Measurements from ENCODE around the gene MPZL2.
"Not testable (repeated sequence)": the region's sequence is repeated elsewhere in the genome, so short reads cannot be mapped to it uniquely, and the experiment has no call there.

Gene MPZL2

DNA sequence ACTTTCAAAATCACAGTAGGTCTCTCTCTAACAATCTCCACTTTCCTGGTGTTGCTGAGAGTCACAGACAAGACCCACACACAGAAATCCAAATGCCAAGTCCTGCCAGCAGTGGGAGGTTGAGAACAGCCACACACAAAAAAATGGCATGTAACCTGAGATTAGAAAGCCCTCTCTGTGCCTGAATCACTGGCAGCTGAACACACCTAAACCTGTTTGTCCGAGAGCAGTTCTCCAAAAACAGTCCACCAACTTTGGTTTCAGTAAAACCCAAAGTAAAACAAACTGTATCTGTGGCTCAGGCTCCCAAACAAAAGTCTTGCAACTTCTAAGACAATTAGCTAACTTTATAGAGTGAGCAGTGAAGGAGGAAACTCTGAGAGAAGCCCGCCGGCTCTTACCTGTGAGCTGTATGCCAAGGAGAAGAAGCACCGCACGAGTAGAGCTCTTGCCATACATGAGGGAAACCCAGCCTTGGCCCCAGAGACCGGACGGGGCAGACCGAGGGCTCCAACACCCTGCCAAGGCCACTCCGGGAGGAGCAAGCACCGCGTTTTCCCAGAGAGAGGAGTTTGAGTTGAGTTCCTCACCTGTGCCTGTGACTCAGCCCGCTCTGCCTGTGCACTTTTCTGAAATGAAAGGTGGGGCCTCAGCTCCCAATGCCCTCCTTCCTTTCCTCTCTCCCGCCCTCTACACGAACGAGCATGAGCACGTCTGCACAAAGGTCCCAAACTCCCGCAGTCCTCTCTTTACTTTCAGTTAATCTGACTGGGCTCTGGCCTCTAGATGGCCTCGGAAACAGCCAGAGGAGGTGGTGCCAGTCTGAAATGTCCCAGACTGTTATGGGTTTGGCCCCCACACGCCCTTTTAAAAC, at the start of gene MPZL2:
Gene MPZL2, minus strand, starts transcription at position 603 of the 874 bp plus-strand sequence. Its CDS starts 144 bp downstream, at position 459.
- DNase-seq (ENCODE audit: low spot score): no peak

DNA sequence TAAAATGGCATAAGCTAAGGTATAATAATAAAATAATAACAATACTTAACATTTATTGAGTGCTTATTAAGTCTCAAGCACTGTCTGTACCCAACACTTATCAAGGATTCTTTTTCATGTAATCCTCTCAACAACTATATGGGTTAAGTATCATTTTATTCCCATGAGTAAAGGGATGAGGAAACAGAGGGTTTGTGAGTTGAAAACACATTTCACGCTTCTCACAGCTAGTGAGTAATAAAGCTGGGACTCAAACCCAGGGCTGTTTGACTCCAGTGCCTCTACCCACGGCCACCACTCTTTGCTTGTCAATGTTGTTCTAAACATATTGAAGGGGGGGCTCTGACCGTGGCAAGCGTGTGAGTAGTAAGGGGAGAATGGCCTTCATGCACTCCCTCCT, 49.1 kb upstream of the MPZL2 start:
- DNase-seq (ENCODE audit: low spot score): no peak

DNA sequence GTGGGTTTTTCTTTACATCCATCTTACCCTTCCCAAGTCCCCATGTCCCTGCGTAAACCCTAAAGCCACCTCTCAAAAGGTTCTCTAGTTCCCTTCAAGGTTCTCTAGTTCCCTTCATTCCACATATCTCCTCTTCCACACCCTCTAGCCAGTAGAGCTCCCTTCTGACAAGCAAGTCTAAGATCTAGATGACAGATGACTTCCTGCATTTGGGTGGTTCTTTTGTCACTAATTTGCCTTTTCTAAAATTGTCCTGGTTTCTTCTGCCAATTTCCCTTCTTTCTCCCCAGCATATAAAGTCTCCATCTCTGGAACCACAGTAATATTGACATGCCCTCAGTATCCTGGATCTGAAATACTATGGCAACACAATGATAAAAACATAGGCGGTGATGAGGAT, 48.2 kb upstream of the MPZL2 start:
- DNase-seq (ENCODE audit: low spot score): no peak

DNA sequence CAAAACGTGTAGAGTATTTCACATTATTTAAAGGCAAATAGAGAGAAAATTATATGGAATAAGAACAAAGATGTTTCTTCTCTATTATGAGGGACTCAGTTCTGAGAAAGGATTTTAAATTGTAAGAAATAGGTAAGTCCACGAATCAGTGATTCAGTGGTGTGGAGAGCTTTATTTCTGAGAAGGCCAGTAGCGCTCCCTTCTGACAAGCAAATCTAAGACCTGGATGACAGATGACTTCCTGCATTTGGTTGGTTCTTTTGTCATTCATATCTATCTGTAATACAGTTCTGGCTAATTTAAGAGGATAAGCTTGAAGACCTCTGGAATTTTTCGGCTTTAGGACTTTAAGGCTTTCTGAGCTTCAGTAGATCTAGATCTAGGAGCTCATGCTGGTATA, 47.4 kb upstream of the MPZL2 start:
- no peak for DNase-seq (ENCODE audit: low spot score)

DNA sequence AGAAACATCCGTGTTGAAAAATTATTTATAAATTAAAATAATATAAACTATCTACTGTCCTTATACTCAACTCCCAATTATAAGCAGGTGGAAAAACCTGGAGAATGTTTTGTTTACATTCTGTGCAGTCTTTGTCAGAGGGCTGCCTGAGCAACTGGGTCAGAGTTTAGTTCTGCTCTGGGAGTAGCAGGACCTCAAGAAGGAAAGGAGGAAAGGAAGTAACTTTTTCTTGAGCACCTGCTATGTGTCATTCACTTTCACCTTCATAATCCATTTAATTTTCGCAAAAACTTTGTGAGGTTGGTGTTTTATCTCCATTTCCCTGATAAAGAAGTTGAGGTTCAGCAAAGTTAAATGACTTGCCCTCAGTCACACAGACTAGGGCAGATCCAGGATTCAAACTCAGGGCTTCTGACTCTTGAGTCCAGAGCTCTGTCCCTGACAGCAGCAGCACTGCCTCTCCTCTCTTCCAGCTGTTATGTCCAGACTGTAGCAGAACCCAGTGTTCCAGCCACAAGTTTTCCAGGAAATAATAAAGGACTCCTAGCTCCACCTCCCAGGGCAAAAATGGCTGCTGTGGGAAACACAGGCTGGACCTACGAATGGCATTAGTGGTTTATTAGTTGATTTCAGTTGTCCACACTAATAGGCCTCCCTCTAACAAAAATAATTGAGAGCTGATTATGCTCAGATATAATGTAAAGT, 46.8 kb upstream of the MPZL2 start:
- no peak for DNase-seq (ENCODE audit: low spot score)

DNA sequence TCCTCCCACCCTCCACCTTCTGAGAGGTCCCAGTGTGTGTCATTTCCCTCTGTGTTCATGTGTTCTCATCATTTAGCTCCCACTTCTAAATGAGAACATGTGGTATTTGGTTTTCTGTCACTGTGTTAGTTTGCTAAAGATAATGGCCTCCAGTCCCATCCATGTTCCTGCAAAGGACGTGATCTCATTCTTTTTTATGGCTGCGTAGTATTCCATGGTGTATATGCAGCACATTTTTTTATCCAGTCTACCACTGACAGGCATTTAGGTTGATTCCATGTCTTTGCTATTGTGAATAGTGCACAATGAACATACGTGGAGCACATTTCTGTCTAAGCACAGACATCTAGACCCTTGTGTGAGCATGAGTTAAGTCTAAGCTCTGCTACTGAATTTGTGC, 46.2 kb upstream of the MPZL2 start:
- no peak for DNase-seq (ENCODE audit: low spot score)

DNA sequence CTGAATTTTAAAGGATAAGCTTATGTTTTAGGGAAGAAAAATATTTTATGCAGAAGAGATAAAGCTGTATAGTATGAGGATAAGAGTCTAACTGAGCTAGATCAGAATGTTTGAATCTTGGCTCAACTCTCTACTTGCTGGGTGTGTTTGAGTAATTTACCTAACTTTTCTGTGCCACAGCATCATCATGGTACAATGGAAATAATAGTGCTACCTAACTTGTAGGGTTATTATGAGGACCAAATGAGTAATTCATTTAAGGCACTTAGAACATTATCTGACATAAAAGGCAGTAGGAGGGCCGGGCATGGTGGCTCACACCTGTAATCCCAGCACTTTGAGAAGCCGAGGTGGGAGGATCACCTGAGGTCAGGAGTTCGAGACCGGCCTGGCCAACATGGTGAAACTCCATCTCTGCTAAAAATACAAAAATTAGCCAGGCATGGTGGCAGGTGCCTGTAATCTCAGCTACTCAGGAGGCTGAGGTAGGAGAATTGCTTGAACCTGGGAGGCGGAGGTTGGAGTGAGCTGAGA, 45.0 kb upstream of the MPZL2 start:
- not testable (repeated sequence) for DNase-seq (ENCODE audit: low spot score)

DNA sequence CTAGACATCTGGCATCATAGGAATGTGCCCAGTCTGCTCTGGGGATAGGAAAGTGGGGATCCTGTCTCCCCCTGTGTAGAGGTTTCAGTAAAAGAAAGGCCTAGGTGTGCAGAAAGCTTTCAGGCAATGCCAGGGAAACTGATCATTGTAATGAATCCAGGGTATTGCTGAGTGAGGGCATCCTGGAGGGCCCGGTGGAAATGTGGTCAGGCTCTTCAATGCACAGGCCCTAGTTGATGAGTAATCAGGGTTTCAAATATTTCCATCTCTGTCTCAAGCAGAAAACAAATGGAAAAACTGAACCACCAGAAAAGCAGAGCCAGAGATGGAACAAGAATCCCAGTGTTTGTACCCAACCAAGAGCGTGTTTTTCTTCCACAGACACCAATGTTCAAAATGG, 42.5 kb upstream of the MPZL2 start:
- DNase-seq (ENCODE audit: low spot score): no peak

DNA sequence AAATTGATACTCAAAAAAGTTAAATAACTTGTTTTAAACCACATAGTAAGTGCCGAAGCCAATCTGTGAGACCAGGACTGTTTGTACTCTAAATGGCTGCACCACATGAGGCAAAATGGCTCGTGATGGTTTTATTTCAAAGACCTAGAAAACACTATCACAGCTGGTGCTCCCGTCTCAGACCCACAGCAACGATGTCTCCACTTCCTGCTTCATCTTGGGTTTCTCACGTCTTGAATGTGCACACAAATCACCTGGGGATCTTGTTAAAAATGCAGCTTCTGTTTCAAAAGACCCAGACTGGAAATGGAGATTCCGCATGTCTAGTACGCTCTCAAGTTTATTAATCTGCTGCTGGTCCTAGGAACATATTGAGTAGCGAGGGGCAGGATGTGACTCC, 41.6 kb upstream of the MPZL2 start:
- no peak for DNase-seq (ENCODE audit: low spot score)

DNA sequence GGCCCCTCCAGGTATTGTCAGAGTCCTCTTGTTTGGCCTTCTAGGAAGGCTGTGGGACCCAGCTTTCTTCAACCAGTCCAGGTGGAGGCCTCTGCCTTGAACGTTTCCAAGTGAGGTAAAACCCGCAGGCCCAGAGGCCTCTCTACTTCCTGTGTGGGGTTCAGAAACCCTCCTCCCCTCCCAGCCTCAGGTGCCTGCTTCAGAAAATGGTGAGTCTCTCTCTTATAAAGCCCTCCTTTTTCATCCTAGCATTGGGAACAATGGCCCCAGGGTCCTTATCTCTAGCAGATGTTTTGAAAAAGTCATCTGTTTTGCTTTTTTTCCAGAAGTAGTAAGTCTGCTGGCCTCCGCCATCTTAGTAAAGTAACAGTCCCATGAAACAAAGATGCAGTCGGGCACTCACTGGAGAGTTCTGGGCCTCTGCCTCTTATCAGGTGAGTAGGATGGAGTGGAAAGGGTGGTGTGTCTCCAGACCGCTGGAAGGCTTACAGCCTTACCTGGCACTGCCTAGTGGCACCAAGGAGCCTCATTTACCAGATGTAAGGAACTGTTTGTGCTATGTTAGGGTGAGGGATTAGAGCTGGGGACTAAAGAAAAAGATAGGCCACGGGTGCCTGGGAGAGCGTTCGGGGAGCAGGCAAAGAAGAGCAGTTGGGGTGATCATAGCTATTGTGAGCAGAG, 40.6 kb upstream of the MPZL2 start, which contains the start of gene CD3E:
Gene CD3E, plus strand, starts transcription at position 163 of the 681 bp plus-strand sequence. Its CDS starts 223 bp downstream, at position 386.
- no peak for DNase-seq (ENCODE audit: low spot score)

DNA sequence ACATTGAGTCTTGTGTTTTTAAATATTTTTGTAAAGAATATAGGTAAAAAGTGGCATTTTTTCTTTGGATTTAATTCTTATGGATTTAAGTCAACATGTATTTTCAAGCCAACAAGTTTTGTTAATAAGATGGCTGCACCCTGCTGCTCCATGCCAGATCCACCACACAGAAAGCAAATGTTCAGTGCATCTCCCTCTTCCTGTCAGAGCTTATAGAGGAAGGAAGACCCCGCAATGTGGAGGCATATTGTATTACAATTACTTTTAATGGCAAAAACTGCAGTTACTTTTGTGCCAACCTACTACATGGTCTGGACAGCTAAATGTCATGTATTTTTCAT, 40.1 kb upstream of the MPZL2 start:
- no peak for DNase-seq (ENCODE audit: low spot score)

DNA sequence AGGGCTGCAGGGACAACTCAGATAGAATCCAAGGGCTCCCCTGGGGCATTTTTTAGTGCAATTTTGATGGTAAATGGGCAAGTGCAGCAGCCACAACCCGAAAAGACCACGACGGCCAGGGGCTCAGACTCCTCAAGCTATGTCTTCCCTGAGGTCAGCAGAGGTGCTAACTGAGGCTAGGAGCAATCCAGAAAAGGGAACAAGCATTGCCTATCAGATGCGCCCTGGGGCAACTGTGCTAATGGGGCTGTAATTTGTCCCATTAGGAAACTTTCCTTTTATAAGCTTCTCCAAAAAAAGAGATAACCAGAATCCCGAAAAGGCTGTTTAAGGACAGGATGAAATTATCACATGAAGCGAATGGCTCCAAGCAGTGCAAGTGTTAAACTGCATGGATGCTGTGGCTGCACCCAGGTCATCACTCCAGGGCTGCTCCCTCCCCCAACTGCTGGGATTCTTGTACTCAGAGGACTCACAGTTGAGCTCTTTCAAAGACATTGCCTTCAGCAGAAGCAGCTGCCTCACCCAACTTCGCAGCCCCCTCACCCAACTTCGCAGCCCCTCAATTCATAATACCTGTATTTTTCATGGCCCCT, 37.6 kb upstream of the MPZL2 start:
- DNase-seq (ENCODE audit: low spot score): no peak

DNA sequence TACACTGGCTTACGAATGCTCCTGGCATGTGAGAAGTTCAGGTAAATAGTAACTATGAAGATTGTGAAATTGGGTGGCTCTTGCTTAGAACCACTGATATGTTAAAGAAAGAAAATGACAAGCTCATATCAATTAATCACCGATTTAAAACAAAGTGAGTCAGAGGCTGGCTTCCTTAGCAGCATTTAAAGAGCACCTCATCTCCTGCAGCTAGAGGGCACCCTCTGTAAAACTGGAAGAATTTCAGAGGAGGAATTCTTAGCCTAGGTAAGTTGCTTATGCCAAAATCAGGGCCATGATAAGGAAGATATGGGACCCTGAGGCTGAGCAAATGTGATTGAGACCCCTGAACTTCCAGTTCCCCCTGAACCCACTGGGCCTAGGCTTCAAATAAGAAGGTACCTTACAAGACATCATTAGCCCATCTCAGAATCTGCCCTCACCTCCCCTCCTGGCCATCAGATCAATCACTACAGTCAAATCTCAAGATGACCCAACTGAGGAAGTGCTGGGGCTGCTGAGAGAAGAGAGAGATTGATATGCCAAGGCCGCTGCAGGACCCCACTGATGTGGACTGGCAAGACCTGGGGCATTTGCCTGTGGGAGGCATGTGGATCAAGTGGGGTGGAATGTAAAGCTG, 31.8 kb upstream of the MPZL2 start:
- no peak for DNase-seq (ENCODE audit: low spot score)

DNA sequence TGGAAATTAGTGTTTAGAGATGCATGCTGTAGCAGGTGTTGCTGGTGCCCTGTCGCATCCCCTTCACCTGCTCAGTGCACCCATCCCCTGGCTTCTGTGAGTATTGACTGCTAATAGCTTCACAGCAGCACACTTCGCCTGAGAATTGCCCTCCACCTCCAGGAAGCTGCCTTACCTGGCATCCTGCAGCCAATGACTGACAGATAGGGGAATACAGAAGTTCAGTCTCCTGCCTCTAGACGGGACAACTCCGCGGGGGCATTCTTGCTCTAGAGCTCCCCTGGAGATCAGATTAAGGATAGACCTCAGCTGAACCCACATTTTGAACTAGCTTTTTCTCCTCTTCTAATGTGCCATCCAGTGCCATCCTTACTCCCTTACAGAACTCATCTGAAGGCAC, 31.1 kb upstream of the MPZL2 start:
- DNase-seq (ENCODE audit: low spot score): no peak

DNA sequence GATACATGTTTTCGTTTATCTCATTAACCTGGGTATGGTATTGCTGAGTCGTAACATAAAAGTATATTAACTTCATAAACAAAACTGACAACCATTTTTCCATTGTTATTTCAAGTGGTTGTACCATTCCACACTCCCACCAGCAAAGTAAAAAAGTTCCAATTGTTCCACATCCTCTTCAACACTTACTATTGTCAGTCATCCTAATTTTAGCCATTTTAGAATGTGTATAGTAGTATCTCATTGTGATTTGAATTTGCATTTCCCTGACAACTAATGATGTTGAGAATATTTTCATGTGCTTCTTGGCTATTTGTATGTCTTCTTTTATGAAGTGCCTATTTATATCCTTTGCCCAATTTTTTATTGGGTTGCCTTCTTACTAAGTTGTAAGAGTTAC, 30.0 kb upstream of the MPZL2 start:
- no peak for DNase-seq (ENCODE audit: low spot score)

DNA sequence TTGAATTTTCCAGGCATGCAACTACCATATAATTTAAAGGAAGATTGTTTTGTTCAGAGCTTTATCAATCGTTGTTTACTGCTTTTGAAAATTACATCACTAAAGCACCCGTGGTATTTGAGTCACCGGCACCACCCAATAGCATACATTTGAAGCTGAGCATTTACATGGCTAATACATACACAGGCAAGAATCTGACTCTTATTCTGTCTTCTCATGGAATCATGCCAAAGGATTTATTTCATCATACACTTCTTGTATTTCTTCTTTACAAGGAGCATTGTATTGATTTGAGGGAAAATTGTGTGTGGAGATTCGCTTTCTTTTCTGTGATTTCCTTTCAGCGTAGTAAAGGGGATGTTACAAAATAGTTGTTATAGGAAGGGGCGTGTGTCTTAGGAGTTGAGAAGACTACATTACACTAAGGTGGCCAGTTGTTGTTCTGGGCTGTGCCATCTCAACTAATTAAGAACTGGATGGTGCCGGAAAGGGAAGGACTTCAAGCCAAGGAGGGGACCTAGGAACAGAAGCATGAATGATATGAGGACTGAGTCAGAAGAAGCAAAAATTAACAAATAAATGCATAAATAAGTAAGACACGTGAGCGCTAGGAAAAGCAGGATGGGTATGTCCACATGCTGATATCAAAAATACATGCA, 27.5 kb upstream of the MPZL2 start:
- DNase-seq (ENCODE audit: low spot score): no peak

DNA sequence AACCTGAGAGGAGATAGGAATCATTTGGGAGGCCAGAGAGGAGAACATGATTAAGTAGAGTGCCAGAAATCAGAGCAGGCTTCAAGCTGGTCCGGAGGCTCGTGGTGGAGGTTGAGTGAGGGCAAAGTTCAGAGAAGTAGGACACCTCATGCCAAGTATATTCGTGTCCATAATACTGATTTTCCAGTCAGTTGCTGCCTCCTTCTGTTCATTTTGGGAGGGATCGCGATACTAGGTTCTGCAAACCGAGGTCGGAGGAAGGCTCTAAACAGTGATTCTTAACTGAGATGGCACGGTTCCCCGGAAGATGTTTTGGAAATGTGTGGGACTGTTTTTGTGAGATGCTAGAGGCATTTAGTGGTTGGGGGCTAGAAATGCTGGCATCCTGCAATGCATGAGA, 26.8 kb upstream of the MPZL2 start:
- DNase-seq (ENCODE audit: low spot score): peak; percentile 2

DNA sequence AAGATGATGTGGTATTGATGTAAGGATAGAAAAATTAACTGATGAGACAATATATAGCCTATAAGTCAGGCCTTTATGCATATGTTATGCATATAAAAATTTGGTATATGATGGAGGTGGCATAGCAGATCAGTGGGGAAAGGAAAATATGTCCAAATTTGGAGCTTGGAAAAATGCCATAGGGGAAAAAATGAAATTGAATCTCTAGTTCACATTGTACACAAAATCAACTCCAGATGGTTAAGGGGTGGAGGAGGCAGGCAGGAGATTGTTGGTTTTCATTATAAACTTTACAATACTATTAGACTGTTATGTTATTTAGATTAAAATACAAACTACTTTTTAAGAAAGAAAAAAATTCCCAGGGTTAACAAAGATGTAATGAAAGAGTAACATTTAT, 25.3 kb upstream of the MPZL2 start:
- DNase-seq (ENCODE audit: low spot score): no peak

DNA sequence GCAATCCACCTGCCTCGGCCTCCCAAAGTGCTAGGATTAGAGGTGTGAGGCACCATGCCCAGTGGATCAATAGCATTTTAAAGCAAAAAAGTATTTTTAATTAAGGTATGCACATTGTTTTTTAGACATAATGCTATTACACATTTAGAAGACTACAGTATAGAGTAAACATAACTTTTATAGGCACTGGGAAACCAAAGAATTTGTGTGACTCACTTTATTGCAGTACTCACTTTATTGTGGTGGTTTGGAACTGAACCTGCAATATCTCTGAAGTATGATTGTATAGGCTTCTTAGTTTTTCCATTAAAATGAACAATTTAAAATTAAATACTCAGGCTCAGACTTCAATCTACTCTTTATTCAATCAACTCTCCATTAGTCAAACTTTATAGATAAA, 22.9 kb upstream of the MPZL2 start:
- no peak for DNase-seq (ENCODE audit: low spot score)

DNA sequence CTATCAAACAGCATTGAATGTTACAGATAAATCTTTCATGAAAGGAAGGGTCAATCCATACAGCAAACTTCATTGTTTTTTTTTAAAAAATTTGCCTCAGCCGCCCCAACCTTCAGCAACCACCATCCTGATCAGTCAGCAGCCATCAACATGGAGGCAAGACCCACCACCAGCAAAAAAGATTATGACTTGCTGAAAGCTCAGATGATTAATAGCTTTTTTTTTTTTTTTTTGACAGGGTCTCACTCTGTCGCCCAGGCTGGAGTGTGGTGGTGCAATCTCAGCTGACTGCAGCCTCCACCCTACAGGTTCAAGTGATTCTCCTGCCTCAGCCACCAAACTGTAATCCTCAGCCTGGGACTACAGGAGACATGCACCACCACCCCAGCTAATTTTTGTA, 22.4 kb upstream of the MPZL2 start:
- no peak for DNase-seq (ENCODE audit: low spot score)

DNA sequence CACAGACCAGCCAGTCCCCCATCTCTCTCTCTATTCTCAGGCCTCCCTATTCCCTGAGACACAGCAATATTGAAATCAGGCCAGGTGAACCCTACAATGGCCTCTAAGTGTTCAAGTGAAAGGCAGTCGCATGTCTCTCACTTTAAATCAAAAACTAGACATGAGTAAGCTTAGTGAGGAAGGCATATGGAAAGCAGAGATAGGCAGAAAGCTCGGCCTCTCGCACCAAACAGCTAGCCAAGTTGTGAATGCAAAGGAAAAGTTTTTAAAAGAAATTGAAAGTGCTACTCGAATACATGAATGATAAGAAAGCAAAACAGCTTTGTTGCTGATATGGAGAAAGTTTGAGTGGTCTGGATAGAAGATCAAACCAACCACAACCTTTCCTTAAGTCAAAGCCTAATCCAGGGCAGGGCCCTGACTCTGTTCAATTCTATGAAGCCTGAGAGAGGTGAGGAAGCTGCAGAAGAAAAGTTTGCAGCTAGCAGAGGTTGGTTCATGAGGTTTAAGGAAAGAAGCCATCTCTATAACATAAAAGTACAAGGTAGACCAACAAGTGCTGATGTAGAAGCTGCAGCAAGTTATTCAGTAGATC, 19.8 kb upstream of the MPZL2 start:
- no peak for DNase-seq (ENCODE audit: low spot score)

All from putamen (tissue), 1 donor.